GM03348 (cell line): ENCODE results near the gene CHAT.

Source experiments
- DNase-seq: peaks from one replicate; pipeline ENCODE4 v3.0.0; 2012; ENCODE audit warnings: low spot score

Gene CHAT

GRCh38 chr10:49612513-49613164, 1.2 kb upstream of the CHAT start:
- no peak for DNase-seq

GRCh38 chr10:49613165-49613881, 514 bp upstream of the CHAT start:
- no peak for DNase-seq

- no peak for DNase-seq
Observed at GRCh38 chr10:49614242-49615198, 683 bp downstream of the CHAT start.

- no peak for DNase-seq
Observed at GRCh38 chr10:49615213-49615612, 1.4 kb downstream of the CHAT start.

- no peak for DNase-seq
Observed at GRCh38 chr10:49615721-49616120, 1.9 kb downstream of the CHAT start.

GRCh38 chr10:49616421-49617101, 2.7 kb downstream of the CHAT start:
- no peak for DNase-seq

- DNase-seq = no peak
Observed at GRCh38 chr10:49617121-49618020, 3.5 kb downstream of the CHAT start.

GRCh38 chr10:49618821-49619220, 5.0 kb downstream of the CHAT start:
- DNase-seq = no peak

GRCh38 chr10:49619613-49620012, 5.8 kb downstream of the CHAT start:
- no peak for DNase-seq

- no peak for DNase-seq
Observed at GRCh38 chr10:49620286-49620810, 6.5 kb downstream of the CHAT start.

- DNase-seq = no peak
Observed at GRCh38 chr10:49620841-49621378, 7.1 kb downstream of the CHAT start.

- no peak for DNase-seq
Observed at GRCh38 chr10:49621561-49621960, 7.7 kb downstream of the CHAT start.

- DNase-seq = no peak
Observed at GRCh38 chr10:49622426-49623425, 8.9 kb downstream of the CHAT start.

GRCh38 chr10:49624629-49625028, 10.8 kb downstream of the CHAT start:
- DNase-seq = no peak

GRCh38 chr10:49625411-49625810, 11.6 kb downstream of the CHAT start:
- no peak for DNase-seq

- no peak for DNase-seq
Observed at GRCh38 chr10:49627038-49627437, 13.2 kb downstream of the CHAT start.

GRCh38 chr10:49627644-49628247, 13.9 kb downstream of the CHAT start:
- DNase-seq = no peak

GRCh38 chr10:49628599-49628998, 14.8 kb downstream of the CHAT start:
- DNase-seq = no peak

- DNase-seq = no peak
Observed at GRCh38 chr10:49629431-49629881, 15.6 kb downstream of the CHAT start.
